DOHH2 (cell line): Measurements from ENCODE around the gene NBAS.

Source experiments
- H3F3A ChIP-seq: fragments of 200-600 bp; sonication (generic), shearing (Covaris generic); 2 replicates; pipeline ENCODE4 v1.6.0; 2016; ENCODE audit warnings: antibody characterized with exemption, mild to moderate bottlenecking; ENCODE audit not compliant: control insufficient read depth, insufficient read depth
- H3K27ac ChIP-seq: fragments of 200-600 bp; sonication (generic); 2 replicates; pipeline ENCODE4 v1.5.1; 2014; ENCODE audit warnings: low read depth, mild to moderate bottlenecking, low read length, moderate library complexity
- H3K27me3 ChIP-seq: fragments of 200-600 bp; sonication (generic); 2 replicates; pipeline ENCODE4 v1.6.1; 2014; ENCODE audit warnings: mild to moderate bottlenecking, low read length, mixed read lengths; ENCODE audit not compliant: control insufficient read depth
- H3K36me3 ChIP-seq: fragments of 200-600 bp; sonication (generic); 2 replicates; pipeline ENCODE4 v1.6.1; 2014; ENCODE audit warnings: mild to moderate bottlenecking, low read length, moderate library complexity, mixed read lengths; ENCODE audit not compliant: control insufficient read depth
- H3K4me1 ChIP-seq: fragments of 200-600 bp; sonication (generic); 2 replicates; pipeline ENCODE4 v1.6.1; 2014; ENCODE audit warnings: mild to moderate bottlenecking, low read length, mixed read lengths; ENCODE audit not compliant: control insufficient read depth
- H3K4me2 ChIP-seq: fragments of 200-600 bp; sonication (generic); 2 replicates; pipeline ENCODE4 v1.6.0; 2014; ENCODE audit warnings: mild to moderate bottlenecking, low read length, moderate library complexity
- H3K4me3 ChIP-seq: fragments of 200-600 bp; sonication (generic); 2 replicates; pipeline ENCODE4 v1.5.1; 2014; ENCODE audit warnings: mild to moderate bottlenecking, low read length, mixed read lengths
- H3K79me2 ChIP-seq: fragments of 200-600 bp; sonication (generic); 2 replicates; pipeline ENCODE4 v1.6.1; 2014; ENCODE audit warnings: mild to moderate bottlenecking, low read length, mixed read lengths; ENCODE audit not compliant: control insufficient read depth
- H3K9me2 ChIP-seq: fragments of 200-600 bp; sonication (generic); replicated peaks from 2 replicates; pipeline ENCODE4 v1.6.1; 2014; ENCODE audit warnings: mild to moderate bottlenecking, low read length, mixed read lengths; ENCODE audit not compliant: control insufficient read depth
- H3K9me3 ChIP-seq: fragments of 200-600 bp; sonication (generic); 2 replicates; pipeline ENCODE4 v1.6.1; 2014; ENCODE audit warnings: antibody characterized with exemption, low read length, mixed read lengths; ENCODE audit not compliant: control insufficient read depth, insufficient read depth
- H4K20me1 ChIP-seq: fragments of 200-600 bp; sonication (generic); 2 replicates; pipeline ENCODE4 v1.6.0; 2014; ENCODE audit warnings: low read depth, mild to moderate bottlenecking, antibody characterized with exemption, low read length, moderate library complexity; ENCODE audit not compliant: control insufficient read depth, insufficient read depth
- EZH2phosphoT487 ChIP-seq: fragments of 200-600 bp; sonication (generic); IDR thresholded peaks from 2 replicates; pipeline ENCODE4 v1.6.1; 2017; ENCODE audit warnings: borderline replicate concordance, mild to moderate bottlenecking, antibody characterized with exemption, low read length, moderate library complexity, mixed read lengths
- TF ChIP-seq, protein P1 (sequence below): fragments of 200-600 bp; sonication (generic); IDR thresholded peaks from one replicate; pipeline ENCODE4 v1.5.1; 2014; ENCODE audit warnings: antibody characterized with exemption, mild to moderate bottlenecking, low read depth, low read length; ENCODE audit not compliant: poor library complexity, severe bottlenecking

The NBAS gene

DNA sequence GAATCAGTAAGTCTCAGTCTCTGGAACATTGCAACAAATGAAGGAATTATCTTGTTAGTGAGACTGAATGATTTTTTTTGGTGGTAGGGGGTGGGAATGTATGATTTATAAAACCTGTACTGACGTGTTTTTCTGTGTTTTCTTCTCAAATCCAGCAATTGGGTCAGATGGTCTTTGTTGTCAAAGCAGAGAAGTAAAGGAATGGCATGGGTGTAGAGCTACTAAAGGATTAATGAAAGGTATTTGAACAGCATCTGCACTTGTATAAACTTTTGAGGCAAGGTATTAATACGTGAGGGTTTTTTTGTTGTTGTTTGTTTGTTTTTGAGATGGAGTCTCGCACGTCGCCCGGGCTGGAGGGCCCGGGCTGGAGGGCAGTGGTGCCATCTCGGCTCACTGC lies 41.3 kb upstream of the NBAS start:
- Histone ChIP-seq H3K4me3 (no peak overlapping the region), H3K4me2 (no peak overlapping the region), H3F3A (no peaks in the 10 kb centered on the region; the same call in 1 of the 2 replicates), H3K4me1 (no peaks in the 10 kb centered on the region), H3K9me3 (no peaks in the 10 kb centered on the region), H3K9me2 (no peaks in the 10 kb centered on the region), H3K27me3 (no peaks in the 10 kb centered on the region), H3K79me2 (no peaks in the 10 kb centered on the region; the same call in 1 of the 2 replicates), H3K36me3 (peaks cover 96% of the 10 kb centered on the region), H3K27ac (no peak overlapping the region), H4K20me1 (no peaks in the 10 kb centered on the region)
- TF ChIP-seq EZH2phosphoT487: no peak
- TF ChIP-seq, protein P1, sequence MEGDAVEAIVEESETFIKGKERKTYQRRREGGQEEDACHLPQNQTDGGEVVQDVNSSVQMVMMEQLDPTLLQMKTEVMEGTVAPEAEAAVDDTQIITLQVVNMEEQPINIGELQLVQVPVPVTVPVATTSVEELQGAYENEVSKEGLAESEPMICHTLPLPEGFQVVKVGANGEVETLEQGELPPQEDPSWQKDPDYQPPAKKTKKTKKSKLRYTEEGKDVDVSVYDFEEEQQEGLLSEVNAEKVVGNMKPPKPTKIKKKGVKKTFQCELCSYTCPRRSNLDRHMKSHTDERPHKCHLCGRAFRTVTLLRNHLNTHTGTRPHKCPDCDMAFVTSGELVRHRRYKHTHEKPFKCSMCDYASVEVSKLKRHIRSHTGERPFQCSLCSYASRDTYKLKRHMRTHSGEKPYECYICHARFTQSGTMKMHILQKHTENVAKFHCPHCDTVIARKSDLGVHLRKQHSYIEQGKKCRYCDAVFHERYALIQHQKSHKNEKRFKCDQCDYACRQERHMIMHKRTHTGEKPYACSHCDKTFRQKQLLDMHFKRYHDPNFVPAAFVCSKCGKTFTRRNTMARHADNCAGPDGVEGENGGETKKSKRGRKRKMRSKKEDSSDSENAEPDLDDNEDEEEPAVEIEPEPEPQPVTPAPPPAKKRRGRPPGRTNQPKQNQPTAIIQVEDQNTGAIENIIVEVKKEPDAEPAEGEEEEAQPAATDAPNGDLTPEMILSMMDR: no peak

- H3K27me3 ChIP-seq: no peaks in the 10 kb centered on the region
- no peaks in the 10 kb centered on the region for H3K4me1 ChIP-seq
- no peaks in the 10 kb centered on the region; the same call in 1 of the 2 replicates for H3F3A ChIP-seq
- H3K4me2 ChIP-seq: no peak overlapping the region
- no peaks in the 10 kb centered on the region; the same call in 1 of the 2 replicates for H3K79me2 ChIP-seq
- H3K27ac ChIP-seq: no peak overlapping the region
- no peak overlapping the region for H3K4me3 ChIP-seq
- H3K36me3 ChIP-seq: peaks cover 96% of the 10 kb centered on the region
- no peak for TF ChIP-seq EZH2phosphoT487
- TF ChIP-seq, protein P1: no peak
- H4K20me1 ChIP-seq: no peaks in the 10 kb centered on the region
- no peaks in the 10 kb centered on the region for H3K9me3 ChIP-seq
- H3K9me2 ChIP-seq: no peaks in the 10 kb centered on the region
These were observed 40.5 kb upstream of the NBAS start for GRCh38 chr2:15601681-15602080.

- H3K4me2 ChIP-seq: no peak overlapping the region
These were observed 38.9 kb upstream of the NBAS start for GRCh38 chr2:15599994-15600393.

DNA sequence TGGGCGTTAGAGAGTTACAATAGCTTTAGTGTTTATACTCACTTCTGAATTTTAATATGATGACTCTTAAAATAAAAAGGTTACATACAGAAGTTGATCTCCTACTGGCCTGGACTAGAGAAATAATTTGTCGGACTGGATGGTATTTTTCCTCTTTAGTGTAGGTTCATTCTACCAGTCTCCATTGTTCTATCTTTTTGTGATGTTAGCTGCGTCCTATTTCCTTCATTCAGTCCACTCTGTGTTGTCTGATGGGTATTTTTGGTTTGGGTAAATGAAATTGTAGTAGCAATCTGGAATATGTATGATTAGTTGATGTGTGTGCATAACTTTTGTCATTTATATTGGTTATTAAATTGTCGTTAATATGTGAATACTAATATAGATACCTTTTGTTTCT lies 35.8 kb upstream of the NBAS start:
- Histone ChIP-seq H3K4me1 (peaks cover 12% of the 10 kb centered on the region), H3K27ac (no peak overlapping the region), H4K20me1 (peaks cover 6% of the 10 kb centered on the region; the same call in 1 of the 2 replicates), H3K4me2 (no peak overlapping the region), H3K4me3 (no peak overlapping the region), H3K79me2 (peaks cover 41% of the 10 kb centered on the region), H3K9me2 (no peaks in the 10 kb centered on the region), H3K36me3 (peaks cover 82% of the 10 kb centered on the region), H3K9me3 (no peaks in the 10 kb centered on the region), H3K27me3 (no peaks in the 10 kb centered on the region), H3F3A (no peaks in the 10 kb centered on the region; the same call in 1 of the 2 replicates)
- TF ChIP-seq EZH2phosphoT487: no peak
- TF ChIP-seq, protein P1: no peak

More at GRCh38 chr2:15599994-15600393, 38.9 kb upstream of the NBAS start:
- Histone ChIP-seq H3K36me3 (peaks cover 96% of the 10 kb centered on the region), H3K4me3 (no peak overlapping the region), H4K20me1 (no peaks in the 10 kb centered on the region), H3K27me3 (no peaks in the 10 kb centered on the region), H3K9me3 (no peaks in the 10 kb centered on the region), H3K9me2 (no peaks in the 10 kb centered on the region), H3K4me1 (no peaks in the 10 kb centered on the region), H3F3A (no peaks in the 10 kb centered on the region; the same call in 1 of the 2 replicates), H3K27ac (no peak overlapping the region), H3K79me2 (peaks cover 11% of the 10 kb centered on the region)
- no peak for TF ChIP-seq EZH2phosphoT487
